Activated naive CD4-positive, alpha-beta T cell (primary cell): Measurements from ENCODE around the gene ELL2.
"Not testable (repeated sequence)": the region's sequence is repeated elsewhere in the genome, so short reads cannot be mapped to it uniquely, and the experiment has no call there.

ENCODE experiments used
- DNase-seq, 4 experiments: peaks; one replicate each; lab custom pipeline; 2025; lab: John Stamatoyannopoulos, UW

The ELL2 gene

GRCh38 chr5:95930141-95930930 lies 31.3 kb downstream of the ELL2 start:
- DNase-seq = no peak

GRCh38 chr5:95928724-95929253 lies 32.9 kb downstream of the ELL2 start:
- DNase-seq = no peak

GRCh38 chr5:95927927-95928723 lies 33.5 kb downstream of the ELL2 start:
- DNase-seq = no peak

GRCh38 chr5:95927300-95927699 lies 34.4 kb downstream of the ELL2 start:
- DNase-seq = not testable (repeated sequence)

- no peak for DNase-seq
These were observed 35.7 kb downstream of the ELL2 start for GRCh38 chr5:95925939-95926338.

GRCh38 chr5:95925378-95925744 lies 36.3 kb downstream of the ELL2 start:
- DNase-seq = no peak

GRCh38 chr5:95924720-95925377 lies 36.8 kb downstream of the ELL2 start:
- no peak for DNase-seq

GRCh38 chr5:95923918-95924544 lies 37.6 kb downstream of the ELL2 start:
- DNase-seq = no peak

- DNase-seq = no peak
These were observed 38.9 kb downstream of the ELL2 start for GRCh38 chr5:95922798-95923197.

GRCh38 chr5:95921501-95921900 lies 40.1 kb downstream of the ELL2 start:
- no peak for DNase-seq

GRCh38 chr5:95920822-95921221 lies 40.8 kb downstream of the ELL2 start:
- no peak for DNase-seq

GRCh38 chr5:95919658-95920057 lies 42.0 kb downstream of the ELL2 start:
- no peak for DNase-seq

GRCh38 chr5:95918421-95919006 lies 43.1 kb downstream of the ELL2 start:
- no peak for DNase-seq

- DNase-seq = no peak
These were observed 44.4 kb downstream of the ELL2 start for GRCh38 chr5:95917207-95917606.

GRCh38 chr5:95916687-95917085 lies 45.0 kb downstream of the ELL2 start:
- DNase-seq = no peak

- DNase-seq = no peak
These were observed 45.5 kb downstream of the ELL2 start for GRCh38 chr5:95915999-95916686.

- DNase-seq = no peak
These were observed 48.0 kb downstream of the ELL2 start for GRCh38 chr5:95913663-95914062.

- DNase-seq = no peak
These were observed 49.6 kb downstream of the ELL2 start for GRCh38 chr5:95912029-95912428.

- no peak for DNase-seq
These were observed 51.1 kb downstream of the ELL2 start for GRCh38 chr5:95910521-95910920.

- no peak for DNase-seq
These were observed 51.9 kb downstream of the ELL2 start for GRCh38 chr5:95909738-95910137.

GRCh38 chr5:95908799-95909198 lies 52.9 kb downstream of the ELL2 start:
- no peak for DNase-seq
